IMR-90 (cell line): Measurements from ENCODE around the gene CDYL2. TPM values are rescaled to one million over a fixed set of nuclear protein-coding genes. Genes with fewer than 3 reads are reported as not detected.

ENCODE experiments used
- ATAC-seq: fragments of 200-7000 bp; cut with Tn5 transposase; 2 replicates; pipeline ENCODE4 v1.9.1; 2020; ENCODE audit warnings: low read depth, mild to moderate bottlenecking, moderate library complexity
- BruUV-seq: library from RNA; stranded (reverse); fragments of 400-500 nt; replicated peaks from 2 replicates; lab custom pipeline; 2021; lab: Mats Ljungman, UMichigan
- CTCF ChIA-PET: fragments of 300-600 bp; formaldehyde crosslinking; extraction: SDS; loops from one replicate; lab custom pipeline; 2021; ENCODE audit warnings: antibody characterized with exemption; lab: Yijun Ruan, JAX
- POLR2A ChIA-PET: fragments of 300-600 bp; sonication (Branson Sonifier 250); formaldehyde crosslinking; loops from one replicate; lab custom pipeline; 2022; ENCODE audit warnings: antibody characterized with exemption; ENCODE audit not compliant: unreplicated experiment; lab: Charles Lee
- DNase-seq: peaks from one replicate; pipeline ENCODE4 v3.0.0; 2013
- H2AFZ ChIP-seq: replicated peaks from 2 replicates; pipeline ENCODE3; 2013; ENCODE audit warnings: low read length, mild to moderate bottlenecking; ENCODE audit not compliant: poor library complexity
- H2AK5ac ChIP-seq: 2 replicates; pipeline ENCODE4 v1.6.1; 2013; ENCODE audit warnings: low read depth, low read length, inconsistent platforms
- H2AK9ac ChIP-seq: replicated peaks from 2 replicates; pipeline ENCODE3; 2013; ENCODE audit warnings: mild to moderate bottlenecking, low read depth, low read length, moderate library complexity; ENCODE audit not compliant: poor library complexity
- H2BK120ac ChIP-seq: 2 replicates; pipeline ENCODE4 v1.6.1; 2013; ENCODE audit warnings: low read depth, low read length, inconsistent platforms
- H2BK15ac ChIP-seq: 3 replicates; pipeline ENCODE4 v1.6.1; 2013; ENCODE audit warnings: low read depth, low read length, inconsistent platforms
- H2BK20ac ChIP-seq: 2 replicates; pipeline ENCODE4 v1.6.1; 2013; ENCODE audit warnings: low read depth, mild to moderate bottlenecking, inconsistent platforms, low read length, moderate library complexity
- H2BK5ac ChIP-seq: 2 replicates; pipeline ENCODE4 v1.6.1; 2013; ENCODE audit warnings: mild to moderate bottlenecking, low read depth, low read length, inconsistent platforms; ENCODE audit not compliant: poor library complexity, severe bottlenecking
- H3K14ac ChIP-seq: replicated peaks from 2 replicates; pipeline ENCODE4 v1.6.1; 2013; ENCODE audit warnings: low read depth, low read length, inconsistent platforms
- H3K18ac ChIP-seq: 2 replicates; pipeline ENCODE4 v1.6.1; 2013; ENCODE audit warnings: low read depth, low read length, control low read depth
- H3K23ac ChIP-seq: 2 replicates; pipeline ENCODE4 v1.6.1; 2013; ENCODE audit warnings: low read depth, low read length, inconsistent platforms
- H3K27ac ChIP-seq: 2 replicates; pipeline ENCODE4 v1.5.1; 2013; ENCODE audit warnings: mild to moderate bottlenecking, control low read depth, low read length; ENCODE audit not compliant: insufficient read depth
- H3K27me3 ChIP-seq: 2 replicates; pipeline ENCODE4 v1.6.1; 2013; ENCODE audit warnings: low read length; ENCODE audit not compliant: control insufficient read depth, insufficient read depth
- H3K36me3 ChIP-seq: 2 replicates; pipeline ENCODE4 v1.6.1; 2013; ENCODE audit warnings: low read length, mixed read lengths; ENCODE audit not compliant: control insufficient read depth, insufficient read depth
- H3K4ac ChIP-seq: 2 replicates; pipeline ENCODE4 v1.6.1; 2013; ENCODE audit warnings: low read depth, low read length, inconsistent platforms
- H3K4me1 ChIP-seq: 2 replicates; pipeline ENCODE4 v1.6.1; 2013; ENCODE audit warnings: low read length, mixed read lengths; ENCODE audit not compliant: control insufficient read depth, insufficient read depth
- H3K4me2 ChIP-seq: 2 replicates; pipeline ENCODE4 v1.6.1; 2013; ENCODE audit warnings: low read depth, mild to moderate bottlenecking, control low read depth, low read length, moderate library complexity
- H3K4me3 ChIP-seq: 2 replicates; pipeline ENCODE4 v1.5.1; 2013; ENCODE audit warnings: low read depth, mild to moderate bottlenecking, control low read depth, low read length, moderate library complexity; ENCODE audit not compliant: insufficient read depth
- H3K56ac ChIP-seq: 2 replicates; pipeline ENCODE4 v1.6.1; 2013; ENCODE audit warnings: low read length, inconsistent platforms; ENCODE audit not compliant: insufficient read depth; ENCODE audit errors: extremely low read depth
- H3K79me1 ChIP-seq, 2 experiments: 2 replicates each; pipeline ENCODE4 v1.6.1; 2013; ENCODE audit warnings: low read length in 2 of 2, inconsistent platforms in 1 of 2, low read depth in 1 of 2
- H3K9ac ChIP-seq: 2 replicates; pipeline ENCODE4 v1.6.1; 2013; ENCODE audit warnings: low read depth, low read length, control low read depth
- H3K9me1 ChIP-seq: 2 replicates; pipeline ENCODE4 v1.6.1; 2013; ENCODE audit warnings: low read length, inconsistent platforms; ENCODE audit not compliant: insufficient read depth
- H3K9me3 ChIP-seq: 2 replicates; pipeline ENCODE4 v1.6.1; 2013; ENCODE audit warnings: low read length; ENCODE audit not compliant: control insufficient read depth, insufficient read depth
- H4K20me1 ChIP-seq: 2 replicates; pipeline ENCODE4 v1.6.1; 2013; ENCODE audit warnings: low read length, inconsistent platforms; ENCODE audit not compliant: insufficient read depth
- H4K5ac ChIP-seq: 2 replicates; pipeline ENCODE4 v1.6.1; 2013; ENCODE audit warnings: mild to moderate bottlenecking, low read depth, low read length, control low read depth
- H4K8ac ChIP-seq, 2 experiments: 2 replicates each; pipeline ENCODE4 v1.6.1; 2013; ENCODE audit warnings: low read depth in 2 of 2, low read length in 2 of 2, control low read depth in 1 of 2, inconsistent platforms in 1 of 2
- H4K91ac ChIP-seq: 2 replicates; pipeline ENCODE4 v1.6.1; 2013; ENCODE audit warnings: low read depth, low read length, inconsistent platforms; ENCODE audit not compliant: insufficient read depth
- CHD1 ChIP-seq: IDR thresholded peaks from 2 replicates; pipeline ENCODE4 v1.6.1; 2012; ENCODE audit warnings: low read depth, low read length, improper control_type of control experiment
- NFE2L2 ChIP-seq: fragments of 150-350 bp; IDR thresholded peaks from 2 replicates; pipeline ENCODE4 v1.6.1; 2016; ENCODE audit warnings: low read depth, mild to moderate bottlenecking, low read length
- WGBS, 2 experiments: methylation state at CpG; one replicate each; pipeline versions ENCODE4 v1.1.5 to v1.1.7; 2013; ENCODE audit warnings: missing lambda C conversion rate in 2 of 2; ENCODE audit not compliant: insufficient read length in 1 of 2; ENCODE audit errors: extremely low coverage in 2 of 2; 5-methylcytosine and 5-hydroxymethylcytosine counted together
- dilution Hi-C: fragments of 300-500 bp; cut with HindIII; formaldehyde crosslinking; loops from one replicate; pipeline ENCODE4 v1.14.3; 2018; ENCODE audit warnings: low sequenced_read_pairs; ENCODE audit not compliant: unreplicated experiment
- in situ Hi-C: fragments of 300-500 bp; cut with MboI; formaldehyde crosslinking; loops from 3 replicates; pipeline ENCODE4 v1.14.3; 2019; ENCODE audit warnings: low sequenced_read_pairs, inconsistent platforms, mixed read lengths
- intact Hi-C: fragments of 100-400 bp; cut with micrococcal nuclease; formaldehyde crosslinking; loops from 2 replicates; pipeline ENCODE4 v1.10.0; 2022
- polyA plus RNA-seq, 3 experiments: library from polyadenylated mRNA; depleted of rRNA; stranded (reverse); fragments of >200 nt; gene quantifications; 2 replicates each; pipeline ENCODE4 v1.2.3, GENCODE V29; 2012; ENCODE audit warnings: low replicate concordance in 1 of 3
- total RNA-seq: library from RNA; depleted of rRNA; stranded (reverse); fragments of >200 nt; gene quantifications from 2 replicates; pipeline ENCODE4 v1.2.3, GENCODE V29; 2012

The CDYL2 gene
- total and polyA plus RNA-seq, 2 of the 4 experiments (the other 2 are of a cell fraction): 1.2 to 3.9 TPM

DNA sequence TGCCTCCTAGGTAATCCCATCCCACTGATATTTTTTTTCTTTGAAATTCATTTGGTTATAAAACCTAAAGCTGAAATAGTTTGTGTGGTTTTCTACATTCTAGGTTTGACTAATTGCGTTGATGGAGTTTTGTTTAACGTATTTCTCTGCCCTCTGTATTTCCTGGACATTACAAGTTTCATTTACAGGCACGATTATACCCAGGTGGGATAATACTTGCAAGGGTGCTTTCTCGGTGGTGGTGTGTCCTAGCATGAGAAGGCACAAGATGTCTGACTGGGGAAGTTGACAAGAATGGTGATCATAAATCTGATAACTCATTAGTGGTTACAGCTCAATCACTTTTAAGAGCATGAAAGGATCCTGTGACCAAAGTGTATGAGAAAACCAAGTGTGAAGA is 218.6 kb downstream of the CDYL2 start:
- Histone ChIP-seq H3K79me1 (no peaks in the 10 kb centered on the region), H4K8ac (no peak overlapping the region), H2BK20ac (no peak overlapping the region), H2BK120ac (no peak overlapping the region), H2BK15ac (no peak overlapping the region), H3K18ac (no peak overlapping the region), H3K14ac (no peak overlapping the region), H4K5ac (no peak overlapping the region), H3K4me3 (no peak overlapping the region), H2BK5ac (no peak overlapping the region), H3K36me3 (no peaks in the 10 kb centered on the region), H3K9me1 (no peaks in the 10 kb centered on the region), H4K91ac (no peak overlapping the region), H3K4ac (no peak overlapping the region), H3K23ac (no peak overlapping the region), H2AK9ac (no peak overlapping the region), H3K4me1 (no peaks in the 10 kb centered on the region; the same call in 1 of the 2 replicates), H2AK5ac (no peak overlapping the region), H3K9ac (no peak overlapping the region), H3K27me3 (no peaks in the 10 kb centered on the region), H3K4me2 (no peak overlapping the region), H3K27ac (no peak overlapping the region), H2AFZ (no peak overlapping the region), H4K20me1 (no peaks in the 10 kb centered on the region), H3K9me3 (no peaks in the 10 kb centered on the region; the same call in 1 of the 2 replicates), H3K56ac (no peak overlapping the region)
- WGBS, 2 experiments: 79% methylated on average over 2 of the region's 4 CpGs; no CpG with 5 or more reads in 1 of the 2 experiments
- intact Hi-C loops: no loop called here
- ATAC-seq (no peak), DNase-seq (no peak)
- CTCF ChIA-PET: no interaction called here
- TF ChIP-seq NFE2L2 (no peak), CHD1 (no peak)
- BruUV-seq: no TSS peak
- in situ Hi-C loops: no loop called here
- dilution Hi-C loops: no loop called here
- POLR2A ChIA-PET: no interaction called here
